Measurements from ENCODE around the gene RBMS3. TPM values are rescaled to one million over a fixed set of nuclear protein-coding genes. Genes with fewer than 3 reads are reported as not detected.
A peak's percentile ranks its signal among the peaks of the same experiment; 100 is the strongest.

The RBMS3 gene
- total and polyA plus RNA-seq, 4 donors: 26.8 to 203 (median 94.8) TPM

- Histone ChIP-seq H3K4me3 (ENCODE audit: low read length in 2 of 2) (no peak overlapping the region), H3K27me3 (ENCODE audit: control insufficient read depth in 1 of 2, insufficient read depth in 2 of 2, low read length in 1 of 2) (no peaks in the 10 kb centered on the region), H3K4me1 (ENCODE audit: control insufficient read depth in 1 of 2, insufficient read depth in 2 of 2, low read length in 2 of 2) (peaks cover 0 to 7% of the 10 kb centered on the region in 2 donors), H3K27ac (ENCODE audit: low read depth in 1 of 2, low read length in 2 of 2) (no peak overlapping the region), H3K36me3 (ENCODE audit: control insufficient read depth in 1 of 2, insufficient read depth in 2 of 2, low read length in 1 of 2) (no peaks in the 10 kb centered on the region), H3K9me3 (ENCODE audit: control insufficient read depth, low read length) (no peaks in the 10 kb centered on the region)
- 90 to 98% methylated on average over 1 of the region's 1 CpG for WGBS, 2 donors
- DNase-seq (no peak), ATAC-seq (ENCODE audit: low FRiP score) (no peak)
- intact Hi-C loops (cut with DNase I): no loop called here
Measured at GRCh38 chr3:29481249-29481648, 200.4 kb downstream of the RBMS3 start.

- ATAC-seq (ENCODE audit: low FRiP score): no peak
- Histone ChIP-seq H3K4me3 (ENCODE audit: low read length in 2 of 2) (no peak overlapping the region), H3K36me3 (ENCODE audit: control insufficient read depth in 1 of 2, insufficient read depth in 2 of 2, low read length in 1 of 2) (no peaks in the 10 kb centered on the region), H3K27ac (ENCODE audit: low read depth in 1 of 2, low read length in 2 of 2) (no peak overlapping the region), H3K27me3 (ENCODE audit: control insufficient read depth in 1 of 2, insufficient read depth in 2 of 2, low read length in 1 of 2) (no peaks in the 10 kb centered on the region), H3K9me3 (ENCODE audit: control insufficient read depth, low read length) (no peaks in the 10 kb centered on the region), H3K4me1 (ENCODE audit: control insufficient read depth in 1 of 2, insufficient read depth in 2 of 2, low read length in 2 of 2) (peaks cover 0 to 7% of the 10 kb centered on the region in 2 donors)
- intact Hi-C loops (cut with DNase I): no loop called here
- 72 to 74% methylated on average over 3 of the region's 3 CpGs for WGBS, 2 donors
- DNase-seq: no peak
Measured at GRCh38 chr3:29481969-29482767, 201.3 kb downstream of the RBMS3 start.

- no peak overlapping the region for H3K4me3 ChIP-seq (ENCODE audit: low read length in 2 of 2)
- DNase-seq (no peak), ATAC-seq (ENCODE audit: low FRiP score) (no peak)
- no peaks in the 10 kb centered on the region for H3K9me3 ChIP-seq (ENCODE audit: control insufficient read depth, low read length)
- H3K27me3 ChIP-seq (ENCODE audit: control insufficient read depth in 1 of 2, insufficient read depth in 2 of 2, low read length in 1 of 2): no peaks in the 10 kb centered on the region
- intact Hi-C loops (cut with DNase I): no loop called here
- whole genome bisulfite sequencing, 2 donors: 84 to 91% methylated on average over 2 of the region's 2 CpGs
- H3K27ac ChIP-seq (ENCODE audit: low read depth in 1 of 2, low read length in 2 of 2): no peak overlapping the region
- no peaks in the 10 kb centered on the region for H3K36me3 ChIP-seq (ENCODE audit: control insufficient read depth in 1 of 2, insufficient read depth in 2 of 2, low read length in 1 of 2)
- H3K4me1 ChIP-seq (ENCODE audit: control insufficient read depth in 1 of 2, insufficient read depth in 2 of 2, low read length in 2 of 2): peaks cover 0 to 7% of the 10 kb centered on the region in 2 donors
Measured at GRCh38 chr3:29484633-29485032, 203.8 kb downstream of the RBMS3 start.

- Histone ChIP-seq H3K27me3 (ENCODE audit: control insufficient read depth in 1 of 2, insufficient read depth in 2 of 2, low read length in 1 of 2) (no peaks in the 10 kb centered on the region), H3K36me3 (ENCODE audit: control insufficient read depth in 1 of 2, insufficient read depth in 2 of 2, low read length in 1 of 2) (no peaks in the 10 kb centered on the region), H3K27ac (ENCODE audit: low read depth in 1 of 2, low read length in 2 of 2) (no peak overlapping the region), H3K4me3 (ENCODE audit: low read length in 2 of 2) (no peak overlapping the region), H3K9me3 (ENCODE audit: control insufficient read depth, low read length) (no peaks in the 10 kb centered on the region), H3K4me1 (ENCODE audit: control insufficient read depth in 1 of 2, insufficient read depth in 2 of 2, low read length in 2 of 2) (peaks cover 0 to 3% of the 10 kb centered on the region in 2 donors)
- 48 to 53% methylated on average over 5 of the region's 5 CpGs for WGBS, 2 donors
- intact Hi-C loops (cut with DNase I): no loop called here
- ATAC-seq (ENCODE audit: low FRiP score) (peak; percentile 54), DNase-seq (no peak)
Measured at GRCh38 chr3:29486096-29486495, 205.2 kb downstream of the RBMS3 start.

- 88 to 93% methylated on average over 2 of the region's 2 CpGs for WGBS, 2 donors
- DNase-seq (no peak), ATAC-seq (ENCODE audit: low FRiP score) (no peak)
- Histone ChIP-seq H3K9me3 (ENCODE audit: control insufficient read depth, low read length) (no peaks in the 10 kb centered on the region), H3K36me3 (ENCODE audit: control insufficient read depth in 1 of 2, insufficient read depth in 2 of 2, low read length in 1 of 2) (no peaks in the 10 kb centered on the region), H3K4me1 (ENCODE audit: control insufficient read depth in 1 of 2, insufficient read depth in 2 of 2, low read length in 2 of 2) (no peaks in the 10 kb centered on the region), H3K27me3 (ENCODE audit: control insufficient read depth in 1 of 2, insufficient read depth in 2 of 2, low read length in 1 of 2) (no peaks in the 10 kb centered on the region), H3K27ac (ENCODE audit: low read depth in 1 of 2, low read length in 2 of 2) (no peak overlapping the region), H3K4me3 (ENCODE audit: low read length in 2 of 2) (no peak overlapping the region)
- intact Hi-C loops (cut with DNase I): no loop called here
Measured at GRCh38 chr3:29486917-29487316, 206.0 kb downstream of the RBMS3 start.

- H3K9me3 ChIP-seq (ENCODE audit: control insufficient read depth, low read length): no peaks in the 10 kb centered on the region
- no peak overlapping the region for H3K4me3 ChIP-seq (ENCODE audit: low read length in 2 of 2)
- 57 to 68% methylated on average over 1 of the region's 1 CpG for WGBS, 2 donors
- intact Hi-C loops (cut with DNase I): no loop called here
- no peak for DNase-seq
- H3K27me3 ChIP-seq (ENCODE audit: control insufficient read depth in 1 of 2, insufficient read depth in 2 of 2, low read length in 1 of 2): no peaks in the 10 kb centered on the region
- ATAC-seq (ENCODE audit: low FRiP score): no peak
- no peak overlapping the region for H3K27ac ChIP-seq (ENCODE audit: low read depth in 1 of 2, low read length in 2 of 2)
- H3K4me1 ChIP-seq (ENCODE audit: control insufficient read depth in 1 of 2, insufficient read depth in 2 of 2, low read length in 2 of 2): no peaks in the 10 kb centered on the region
- H3K36me3 ChIP-seq (ENCODE audit: control insufficient read depth in 1 of 2, insufficient read depth in 2 of 2, low read length in 1 of 2): no peaks in the 10 kb centered on the region
Measured at GRCh38 chr3:29488922-29489321, 208.1 kb downstream of the RBMS3 start.

GRCh38 chr3:29493109-29493508 is 212.2 kb downstream of the RBMS3 start:
- ATAC-seq (ENCODE audit: low FRiP score): no peak
- Histone ChIP-seq H3K27ac (ENCODE audit: low read depth in 1 of 2, low read length in 2 of 2) (no peak overlapping the region), H3K4me3 (ENCODE audit: low read length in 2 of 2) (no peak overlapping the region), H3K36me3 (ENCODE audit: control insufficient read depth in 1 of 2, insufficient read depth in 2 of 2, low read length in 1 of 2) (no peaks in the 10 kb centered on the region), H3K4me1 (ENCODE audit: control insufficient read depth in 1 of 2, insufficient read depth in 2 of 2, low read length in 2 of 2) (no peaks in the 10 kb centered on the region), H3K9me3 (ENCODE audit: control insufficient read depth, low read length) (no peaks in the 10 kb centered on the region), H3K27me3 (ENCODE audit: control insufficient read depth in 1 of 2, insufficient read depth in 2 of 2, low read length in 1 of 2) (no peaks in the 10 kb centered on the region)
- WGBS, 2 donors: 78 to 82% methylated on average over 3 of the region's 3 CpGs
- intact Hi-C loops (cut with DNase I): no loop called here
- DNase-seq: no peak

GRCh38 chr3:29494305-29495036 is 213.6 kb downstream of the RBMS3 start:
- Histone ChIP-seq H3K27me3 (ENCODE audit: control insufficient read depth in 1 of 2, insufficient read depth in 2 of 2, low read length in 1 of 2) (no peaks in the 10 kb centered on the region), H3K9me3 (ENCODE audit: control insufficient read depth, low read length) (no peaks in the 10 kb centered on the region), H3K4me3 (ENCODE audit: low read length in 2 of 2) (no peak overlapping the region), H3K27ac (ENCODE audit: low read depth in 1 of 2, low read length in 2 of 2) (no peak overlapping the region), H3K36me3 (ENCODE audit: control insufficient read depth in 1 of 2, insufficient read depth in 2 of 2, low read length in 1 of 2) (no peaks in the 10 kb centered on the region), H3K4me1 (ENCODE audit: control insufficient read depth in 1 of 2, insufficient read depth in 2 of 2, low read length in 2 of 2) (no peaks in the 10 kb centered on the region)
- intact Hi-C loops (cut with DNase I): no loop called here
- WGBS, 2 donors: 47 to 50% methylated on average over 6 of the region's 6 CpGs
- ATAC-seq (ENCODE audit: low FRiP score) (peak; percentile 56), DNase-seq (no peak)

- Histone ChIP-seq H3K9me3 (ENCODE audit: control insufficient read depth, low read length) (no peaks in the 10 kb centered on the region), H3K4me1 (ENCODE audit: control insufficient read depth in 1 of 2, insufficient read depth in 2 of 2, low read length in 2 of 2) (no peaks in the 10 kb centered on the region), H3K4me3 (ENCODE audit: low read length in 2 of 2) (no peak overlapping the region), H3K27me3 (ENCODE audit: control insufficient read depth in 1 of 2, insufficient read depth in 2 of 2, low read length in 1 of 2) (no peaks in the 10 kb centered on the region), H3K27ac (ENCODE audit: low read depth in 1 of 2, low read length in 2 of 2) (no peak overlapping the region), H3K36me3 (ENCODE audit: control insufficient read depth in 1 of 2, insufficient read depth in 2 of 2, low read length in 1 of 2) (no peaks in the 10 kb centered on the region)
- intact Hi-C loops (cut with DNase I): no loop called here
- ATAC-seq (ENCODE audit: low FRiP score): no peak
- WGBS, 2 donors: 93 to 96% methylated on average over 5 of the region's 5 CpGs
- no peak for DNase-seq
Measured at GRCh38 chr3:29497282-29497681, 216.4 kb downstream of the RBMS3 start.
